ENCODE results near the gene MSRB3. TPM values are rescaled to one million over a fixed set of nuclear protein-coding genes. Genes with fewer than 3 reads are reported as not detected.

MSRB3 gene
- total and polyA plus RNA-seq, 9 donors = 14.9 to 58.8 (median 27.1) TPM

DNA sequence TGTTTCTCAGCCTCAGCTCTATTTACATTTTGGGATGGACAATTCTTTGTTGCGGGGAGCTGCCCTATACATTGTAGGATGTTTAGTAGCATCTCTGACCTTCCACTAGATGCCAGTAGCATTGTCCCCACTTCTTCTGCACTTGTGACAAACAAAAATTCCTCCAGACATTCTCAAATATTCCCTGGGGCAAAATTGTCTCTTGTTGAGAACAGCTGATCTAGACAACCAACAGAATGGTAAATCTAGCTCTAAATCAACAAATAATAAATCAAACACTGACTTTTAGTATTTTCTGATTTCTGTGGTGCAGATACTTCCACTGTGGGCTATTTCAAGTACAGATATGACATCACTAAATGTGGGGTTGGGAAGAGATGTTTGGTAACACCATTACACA is 60.7 kb downstream of the MSRB3 start:
- Histone ChIP-seq H3K27me3 (no peaks in the 10 kb centered on the region), H3K9me3 (no peaks in the 10 kb centered on the region), H3K36me3 (no peaks in the 10 kb centered on the region), H3K4me3 (no peak overlapping the region), H3K27ac (no peak overlapping the region), H3K4me1 (ENCODE audit: insufficient read depth) (no peaks in the 10 kb centered on the region)
- WGBS, 3 donors = 95 to 100% (median 98%) methylated on average over 1 of the region's 1 CpG
- no peak for DNase-seq
- intact Hi-C loops (cut with DNase I) = no loop called here
- TF ChIP-seq EP300 (IDR thresholded peaks at IDR 0.05) (no peak), POLR2A (IDR thresholded peaks at IDR 0.05) (no peak)
- TF ChIP-seq, protein P1, sequence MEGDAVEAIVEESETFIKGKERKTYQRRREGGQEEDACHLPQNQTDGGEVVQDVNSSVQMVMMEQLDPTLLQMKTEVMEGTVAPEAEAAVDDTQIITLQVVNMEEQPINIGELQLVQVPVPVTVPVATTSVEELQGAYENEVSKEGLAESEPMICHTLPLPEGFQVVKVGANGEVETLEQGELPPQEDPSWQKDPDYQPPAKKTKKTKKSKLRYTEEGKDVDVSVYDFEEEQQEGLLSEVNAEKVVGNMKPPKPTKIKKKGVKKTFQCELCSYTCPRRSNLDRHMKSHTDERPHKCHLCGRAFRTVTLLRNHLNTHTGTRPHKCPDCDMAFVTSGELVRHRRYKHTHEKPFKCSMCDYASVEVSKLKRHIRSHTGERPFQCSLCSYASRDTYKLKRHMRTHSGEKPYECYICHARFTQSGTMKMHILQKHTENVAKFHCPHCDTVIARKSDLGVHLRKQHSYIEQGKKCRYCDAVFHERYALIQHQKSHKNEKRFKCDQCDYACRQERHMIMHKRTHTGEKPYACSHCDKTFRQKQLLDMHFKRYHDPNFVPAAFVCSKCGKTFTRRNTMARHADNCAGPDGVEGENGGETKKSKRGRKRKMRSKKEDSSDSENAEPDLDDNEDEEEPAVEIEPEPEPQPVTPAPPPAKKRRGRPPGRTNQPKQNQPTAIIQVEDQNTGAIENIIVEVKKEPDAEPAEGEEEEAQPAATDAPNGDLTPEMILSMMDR (IDR thresholded peaks at IDR 0.05) = no peak

DNA sequence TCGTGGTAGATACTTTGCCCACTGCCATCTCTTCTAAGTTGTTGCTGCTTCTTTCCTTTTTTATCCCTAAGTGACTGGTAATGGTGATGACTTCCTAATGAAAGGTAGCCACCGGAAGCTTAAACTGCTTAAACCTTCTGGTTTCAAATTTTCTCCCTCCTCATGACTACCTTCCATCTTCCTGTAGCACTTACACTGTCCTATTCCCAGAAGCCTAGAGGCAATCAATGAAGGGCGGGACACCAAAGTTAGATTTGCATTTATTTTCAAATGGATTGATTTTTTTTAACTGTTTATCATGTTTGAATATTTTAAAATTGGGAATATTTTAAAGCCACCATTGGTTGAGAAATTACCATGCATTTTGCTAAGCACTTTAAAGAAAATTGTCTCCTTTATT is 64.7 kb downstream of the MSRB3 start:
- no peak for DNase-seq
- Histone ChIP-seq H3K9me3 (no peaks in the 10 kb centered on the region), H3K4me3 (no peak overlapping the region), H3K4me1 (ENCODE audit: insufficient read depth) (no peaks in the 10 kb centered on the region), H3K27me3 (no peaks in the 10 kb centered on the region), H3K27ac (no peak overlapping the region), H3K36me3 (no peaks in the 10 kb centered on the region)
- TF ChIP-seq, protein P1 (IDR thresholded peaks at IDR 0.05) = no peak
- TF ChIP-seq POLR2A (IDR thresholded peaks at IDR 0.05) = no peak
- no peak for TF ChIP-seq EP300 (IDR thresholded peaks at IDR 0.05)
- WGBS, 3 donors = 92 to 95% (median 93%) methylated on average over 3 of the region's 3 CpGs
- intact Hi-C loops (cut with DNase I) = loop anchor here in 1 of 4 donors (10.0 kb wide), 1 partner anchor 1812 kb away; no protein-coding TSS in a partner anchor

- Histone ChIP-seq H3K36me3 (no peaks in the 10 kb centered on the region), H3K4me3 (no peak overlapping the region), H3K27me3 (no peaks in the 10 kb centered on the region), H3K27ac (no peak overlapping the region), H3K9me3 (no peaks in the 10 kb centered on the region), H3K4me1 (ENCODE audit: insufficient read depth) (no peaks in the 10 kb centered on the region)
- TF ChIP-seq EP300 (IDR thresholded peaks at IDR 0.05) (no peak), POLR2A (IDR thresholded peaks at IDR 0.05) (no peak)
- TF ChIP-seq, protein P1 (IDR thresholded peaks at IDR 0.05) = no peak
- no peak for DNase-seq
- 72 to 81% (median 78%) methylated on average over 1 of the region's 1 CpG for WGBS, 3 donors
- intact Hi-C loops (cut with DNase I) = loop anchor here in 1 of 4 donors (10.0 kb wide), 1 partner anchor 1811 kb away; no protein-coding TSS in a partner anchor
Observed at GRCh38 chr12:65343801-65344200, 65.3 kb downstream of the MSRB3 start.

- H3K36me3 ChIP-seq = no peaks in the 10 kb centered on the region
- no peak overlapping the region for H3K27ac ChIP-seq
- no peaks in the 10 kb centered on the region for H3K4me1 ChIP-seq (ENCODE audit: insufficient read depth)
- no peaks in the 10 kb centered on the region for H3K27me3 ChIP-seq
- intact Hi-C loops (cut with DNase I) = no loop called here
- TF ChIP-seq, protein P1 (IDR thresholded peaks at IDR 0.05) = no peak
- TF ChIP-seq POLR2A (IDR thresholded peaks at IDR 0.05) (no peak), EP300 (IDR thresholded peaks at IDR 0.05) (no peak)
- no peak overlapping the region for H3K4me3 ChIP-seq
- DNase-seq = no peak
- H3K9me3 ChIP-seq = no peaks in the 10 kb centered on the region
- WGBS, 3 donors = 82 to 90% (median 88%) methylated on average over 3 of the region's 3 CpGs
Observed at GRCh38 chr12:65355461-65355860, 77.0 kb downstream of the MSRB3 start.

Measured in ovary (tissue), 9 donors.